ENCODE data around the gene ADAP1. TPM values are rescaled to one million over a fixed set of nuclear protein-coding genes. Genes with fewer than 3 reads are reported as not detected.

ADAP1 gene
- total and polyA plus RNA-seq, 2 of the 8 experiments (the other 6 are each of a cell fraction or from before 2014, with no cell fraction given): 5.8 to 6.1 TPM

GRCh38 chr7:906776-907157 lies 47.7 kb downstream of the ADAP1 start (continued):
- TF ChIP-seq, protein P1, sequence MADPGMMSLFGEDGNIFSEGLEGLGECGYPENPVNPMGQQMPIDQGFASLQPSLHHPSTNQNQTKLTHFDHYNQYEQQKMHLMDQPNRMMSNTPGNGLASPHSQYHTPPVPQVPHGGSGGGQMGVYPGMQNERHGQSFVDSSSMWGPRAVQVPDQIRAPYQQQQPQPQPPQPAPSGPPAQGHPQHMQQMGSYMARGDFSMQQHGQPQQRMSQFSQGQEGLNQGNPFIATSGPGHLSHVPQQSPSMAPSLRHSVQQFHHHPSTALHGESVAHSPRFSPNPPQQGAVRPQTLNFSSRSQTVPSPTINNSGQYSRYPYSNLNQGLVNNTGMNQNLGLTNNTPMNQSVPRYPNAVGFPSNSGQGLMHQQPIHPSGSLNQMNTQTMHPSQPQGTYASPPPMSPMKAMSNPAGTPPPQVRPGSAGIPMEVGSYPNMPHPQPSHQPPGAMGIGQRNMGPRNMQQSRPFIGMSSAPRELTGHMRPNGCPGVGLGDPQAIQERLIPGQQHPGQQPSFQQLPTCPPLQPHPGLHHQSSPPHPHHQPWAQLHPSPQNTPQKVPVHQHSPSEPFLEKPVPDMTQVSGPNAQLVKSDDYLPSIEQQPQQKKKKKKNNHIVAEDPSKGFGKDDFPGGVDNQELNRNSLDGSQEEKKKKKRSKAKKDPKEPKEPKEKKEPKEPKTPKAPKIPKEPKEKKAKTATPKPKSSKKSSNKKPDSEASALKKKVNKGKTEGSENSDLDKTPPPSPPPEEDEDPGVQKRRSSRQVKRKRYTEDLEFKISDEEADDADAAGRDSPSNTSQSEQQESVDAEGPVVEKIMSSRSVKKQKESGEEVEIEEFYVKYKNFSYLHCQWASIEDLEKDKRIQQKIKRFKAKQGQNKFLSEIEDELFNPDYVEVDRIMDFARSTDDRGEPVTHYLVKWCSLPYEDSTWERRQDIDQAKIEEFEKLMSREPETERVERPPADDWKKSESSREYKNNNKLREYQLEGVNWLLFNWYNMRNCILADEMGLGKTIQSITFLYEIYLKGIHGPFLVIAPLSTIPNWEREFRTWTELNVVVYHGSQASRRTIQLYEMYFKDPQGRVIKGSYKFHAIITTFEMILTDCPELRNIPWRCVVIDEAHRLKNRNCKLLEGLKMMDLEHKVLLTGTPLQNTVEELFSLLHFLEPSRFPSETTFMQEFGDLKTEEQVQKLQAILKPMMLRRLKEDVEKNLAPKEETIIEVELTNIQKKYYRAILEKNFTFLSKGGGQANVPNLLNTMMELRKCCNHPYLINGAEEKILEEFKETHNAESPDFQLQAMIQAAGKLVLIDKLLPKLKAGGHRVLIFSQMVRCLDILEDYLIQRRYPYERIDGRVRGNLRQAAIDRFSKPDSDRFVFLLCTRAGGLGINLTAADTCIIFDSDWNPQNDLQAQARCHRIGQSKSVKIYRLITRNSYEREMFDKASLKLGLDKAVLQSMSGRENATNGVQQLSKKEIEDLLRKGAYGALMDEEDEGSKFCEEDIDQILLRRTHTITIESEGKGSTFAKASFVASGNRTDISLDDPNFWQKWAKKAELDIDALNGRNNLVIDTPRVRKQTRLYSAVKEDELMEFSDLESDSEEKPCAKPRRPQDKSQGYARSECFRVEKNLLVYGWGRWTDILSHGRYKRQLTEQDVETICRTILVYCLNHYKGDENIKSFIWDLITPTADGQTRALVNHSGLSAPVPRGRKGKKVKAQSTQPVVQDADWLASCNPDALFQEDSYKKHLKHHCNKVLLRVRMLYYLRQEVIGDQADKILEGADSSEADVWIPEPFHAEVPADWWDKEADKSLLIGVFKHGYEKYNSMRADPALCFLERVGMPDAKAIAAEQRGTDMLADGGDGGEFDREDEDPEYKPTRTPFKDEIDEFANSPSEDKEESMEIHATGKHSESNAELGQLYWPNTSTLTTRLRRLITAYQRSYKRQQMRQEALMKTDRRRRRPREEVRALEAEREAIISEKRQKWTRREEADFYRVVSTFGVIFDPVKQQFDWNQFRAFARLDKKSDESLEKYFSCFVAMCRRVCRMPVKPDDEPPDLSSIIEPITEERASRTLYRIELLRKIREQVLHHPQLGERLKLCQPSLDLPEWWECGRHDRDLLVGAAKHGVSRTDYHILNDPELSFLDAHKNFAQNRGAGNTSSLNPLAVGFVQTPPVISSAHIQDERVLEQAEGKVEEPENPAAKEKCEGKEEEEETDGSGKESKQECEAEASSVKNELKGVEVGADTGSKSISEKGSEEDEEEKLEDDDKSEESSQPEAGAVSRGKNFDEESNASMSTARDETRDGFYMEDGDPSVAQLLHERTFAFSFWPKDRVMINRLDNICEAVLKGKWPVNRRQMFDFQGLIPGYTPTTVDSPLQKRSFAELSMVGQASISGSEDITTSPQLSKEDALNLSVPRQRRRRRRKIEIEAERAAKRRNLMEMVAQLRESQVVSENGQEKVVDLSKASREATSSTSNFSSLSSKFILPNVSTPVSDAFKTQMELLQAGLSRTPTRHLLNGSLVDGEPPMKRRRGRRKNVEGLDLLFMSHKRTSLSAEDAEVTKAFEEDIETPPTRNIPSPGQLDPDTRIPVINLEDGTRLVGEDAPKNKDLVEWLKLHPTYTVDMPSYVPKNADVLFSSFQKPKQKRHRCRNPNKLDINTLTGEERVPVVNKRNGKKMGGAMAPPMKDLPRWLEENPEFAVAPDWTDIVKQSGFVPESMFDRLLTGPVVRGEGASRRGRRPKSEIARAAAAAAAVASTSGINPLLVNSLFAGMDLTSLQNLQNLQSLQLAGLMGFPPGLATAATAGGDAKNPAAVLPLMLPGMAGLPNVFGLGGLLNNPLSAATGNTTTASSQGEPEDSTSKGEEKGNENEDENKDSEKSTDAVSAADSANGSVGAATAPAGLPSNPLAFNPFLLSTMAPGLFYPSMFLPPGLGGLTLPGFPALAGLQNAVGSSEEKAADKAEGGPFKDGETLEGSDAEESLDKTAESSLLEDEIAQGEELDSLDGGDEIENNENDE (IDR thresholded peaks at IDR 0.05; ENCODE audit: insufficient replicate concordance, low read length): no peak
